ENCODE results near the gene PRKAR1B. TPM values are rescaled to one million over a fixed set of nuclear protein-coding genes. Genes with fewer than 3 reads are reported as not detected.

The PRKAR1B gene
- total RNA-seq, 1 experiment from 2014 or later = 24.8 TPM

- Mint-ChIP-seq H3K4me1 (ENCODE audit: low read depth, unreplicated experiment) (no peaks in the 10 kb centered on the region), H3K4me3 (ENCODE audit: low read depth, unreplicated experiment) (no peak overlapping the region), H3K36me3 (ENCODE audit: insufficient read depth, unreplicated experiment) (peaks cover 4% of the 10 kb centered on the region), H3K27ac (ENCODE audit: unreplicated experiment) (no peak overlapping the region), H3K27me3 (ENCODE audit: unreplicated experiment) (peaks cover 33% of the 10 kb centered on the region), H3K9me3 (ENCODE audit: low read depth, unreplicated experiment) (no peaks in the 10 kb centered on the region)
- CTCF ChIA-PET = interaction anchor here (0.8 kb wide), 1 partner anchor 10 kb away, joined by 4 read pairs; no protein-coding TSS in a partner anchor
- no TSS peak for BruUV-seq (replicated peaks)
- TF ChIP-seq CTCF (IDR thresholded peaks at IDR 0.05; ENCODE audit: unreplicated experiment) = no peak
- no peak for DNase-seq
- intact Hi-C loops (cut with micrococcal nuclease; ENCODE audit: unreplicated experiment) = no loop called here
Observed at GRCh38 chr7:556837-557557, 170.1 kb downstream of the PRKAR1B start.

DNA sequence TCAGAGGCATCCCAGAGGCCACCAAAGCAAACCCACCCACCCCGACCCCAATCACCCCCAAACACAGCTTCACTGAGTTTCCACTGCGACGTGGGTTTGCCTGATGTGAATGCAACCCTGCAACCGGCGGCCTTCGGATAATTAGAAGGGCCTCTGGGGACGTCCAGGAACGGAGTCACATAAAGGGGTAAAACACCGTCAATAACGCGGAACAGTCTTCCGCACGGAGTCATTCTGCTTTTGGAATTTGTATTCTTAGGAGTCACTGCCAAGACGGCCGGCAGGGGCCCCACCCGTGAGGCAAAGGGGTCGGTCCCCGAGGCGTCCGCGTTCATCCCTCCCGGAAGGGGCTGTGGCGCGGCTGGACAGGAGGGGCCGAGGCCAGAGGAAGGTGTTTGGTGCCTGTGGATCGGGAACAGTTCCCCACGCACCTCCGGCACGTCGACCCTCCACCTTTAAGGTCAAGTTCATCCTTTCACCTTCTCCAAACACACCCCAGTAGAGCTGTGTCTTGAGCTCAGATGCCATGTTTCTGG, 170.7 kb downstream of the PRKAR1B start:
- no peaks in the 10 kb centered on the region for H3K4me1 Mint-ChIP-seq (ENCODE audit: low read depth, unreplicated experiment)
- H3K27me3 Mint-ChIP-seq (ENCODE audit: unreplicated experiment) = peaks cover 33% of the 10 kb centered on the region
- H3K9me3 Mint-ChIP-seq (ENCODE audit: low read depth, unreplicated experiment) = no peaks in the 10 kb centered on the region
- intact Hi-C loops (cut with micrococcal nuclease; ENCODE audit: unreplicated experiment) = no loop called here
- no peak overlapping the region for H3K27ac Mint-ChIP-seq (ENCODE audit: unreplicated experiment)
- H3K4me3 Mint-ChIP-seq (ENCODE audit: low read depth, unreplicated experiment) = no peak overlapping the region
- CTCF ChIA-PET = no interaction called here
- TF ChIP-seq CTCF (IDR thresholded peaks at IDR 0.05; ENCODE audit: unreplicated experiment) = no peak
- H3K36me3 Mint-ChIP-seq (ENCODE audit: insufficient read depth, unreplicated experiment) = peaks cover 4% of the 10 kb centered on the region
- no TSS peak for BruUV-seq (replicated peaks)
- DNase-seq = no peak

DNA sequence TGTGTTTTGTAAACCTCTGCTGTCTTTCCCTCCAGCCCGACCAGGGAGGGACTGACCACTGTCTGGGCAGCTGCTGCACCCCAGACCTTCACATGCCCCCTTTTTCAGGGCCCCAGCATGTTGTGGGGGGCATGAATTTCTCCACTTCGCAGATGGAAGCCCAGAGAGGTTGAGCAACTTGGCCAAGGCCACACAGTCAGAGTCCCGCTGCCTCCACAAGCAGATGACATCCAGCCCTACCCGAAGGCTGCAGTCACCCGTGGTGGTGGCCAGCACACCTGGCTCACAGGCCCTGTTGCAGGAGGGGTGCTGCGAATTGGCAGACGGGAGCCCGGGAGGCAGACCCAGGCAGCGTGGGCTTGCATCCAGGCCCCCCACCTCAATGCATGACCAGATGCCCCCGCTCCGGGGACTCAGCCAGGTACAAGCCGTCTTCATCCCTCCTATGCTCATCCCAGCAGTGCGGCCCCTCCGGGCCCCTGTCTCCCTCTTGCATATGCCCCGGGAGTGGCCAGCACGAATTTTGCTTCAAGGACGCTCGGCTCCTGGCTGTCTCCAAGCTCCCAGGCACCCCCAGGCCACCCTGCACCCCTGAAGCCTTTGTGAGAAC, 171.4 kb downstream of the PRKAR1B start:
- no peaks in the 10 kb centered on the region for H3K9me3 Mint-ChIP-seq (ENCODE audit: low read depth, unreplicated experiment)
- BruUV-seq (replicated peaks) = no TSS peak
- H3K27me3 Mint-ChIP-seq (ENCODE audit: unreplicated experiment) = peaks cover 33% of the 10 kb centered on the region
- CTCF ChIA-PET = no interaction called here
- no peak overlapping the region for H3K4me3 Mint-ChIP-seq (ENCODE audit: low read depth, unreplicated experiment)
- intact Hi-C loops (cut with micrococcal nuclease; ENCODE audit: unreplicated experiment) = no loop called here
- H3K4me1 Mint-ChIP-seq (ENCODE audit: low read depth, unreplicated experiment) = no peaks in the 10 kb centered on the region
- DNase-seq = no peak
- TF ChIP-seq CTCF (IDR thresholded peaks at IDR 0.05; ENCODE audit: unreplicated experiment) = no peak
- peaks cover 4% of the 10 kb centered on the region for H3K36me3 Mint-ChIP-seq (ENCODE audit: insufficient read depth, unreplicated experiment)
- H3K27ac Mint-ChIP-seq (ENCODE audit: unreplicated experiment) = no peak overlapping the region

- CTCF ChIA-PET = interaction anchor here (1.0 to 1.4 kb wide), 2 partner anchors 11 to 26 kb away, joined by 4 to 5 read pairs; no protein-coding TSS in a partner anchor
- Mint-ChIP-seq H3K4me3 (ENCODE audit: low read depth, unreplicated experiment) (no peak overlapping the region), H3K27ac (ENCODE audit: unreplicated experiment) (no peak overlapping the region), H3K27me3 (ENCODE audit: unreplicated experiment) (peaks cover 33% of the 10 kb centered on the region), H3K9me3 (ENCODE audit: low read depth, unreplicated experiment) (no peaks in the 10 kb centered on the region), H3K36me3 (ENCODE audit: insufficient read depth, unreplicated experiment) (peaks cover 4% of the 10 kb centered on the region), H3K4me1 (ENCODE audit: low read depth, unreplicated experiment) (no peaks in the 10 kb centered on the region)
- no TSS peak for BruUV-seq (replicated peaks)
- TF ChIP-seq CTCF (IDR thresholded peaks at IDR 0.05; ENCODE audit: unreplicated experiment) = no peak
- intact Hi-C loops (cut with micrococcal nuclease; ENCODE audit: unreplicated experiment) = no loop called here
- no peak for DNase-seq
Observed at GRCh38 chr7:553636-554111, 173.4 kb downstream of the PRKAR1B start.
